ENCODE results near the gene SPA17. TPM values are rescaled to one million over a fixed set of nuclear protein-coding genes. Genes with fewer than 3 reads are reported as not detected.

The SPA17 gene
- total RNA-seq, 1 experiment from 2014 or later = 5.4 TPM

GRCh38 chr11:124718801-124719200, 45.1 kb downstream of the SPA17 start:
- peak overlapping the region; percentile 71 for H3K4me3 Mint-ChIP-seq (ENCODE audit: low read depth, unreplicated experiment)
- no peak for DNase-seq
- CTCF ChIA-PET = no interaction called here
- H3K27me3 Mint-ChIP-seq (ENCODE audit: unreplicated experiment) = peaks cover 92% of the 10 kb centered on the region
- H3K9me3 Mint-ChIP-seq (ENCODE audit: low read depth, unreplicated experiment) = no peaks in the 10 kb centered on the region
- H3K27ac Mint-ChIP-seq (ENCODE audit: unreplicated experiment) = no peak overlapping the region
- TF ChIP-seq CTCF (IDR thresholded peaks at IDR 0.05; ENCODE audit: unreplicated experiment) = no peak
- peaks cover 8% of the 10 kb centered on the region for H3K4me1 Mint-ChIP-seq (ENCODE audit: low read depth, unreplicated experiment)
- no peaks in the 10 kb centered on the region for H3K36me3 Mint-ChIP-seq (ENCODE audit: insufficient read depth, unreplicated experiment)
- intact Hi-C loops (cut with micrococcal nuclease; ENCODE audit: unreplicated experiment) = no loop called here
- no TSS peak for BruUV-seq (replicated peaks)

- Mint-ChIP-seq H3K4me3 (ENCODE audit: low read depth, unreplicated experiment) (no peak overlapping the region), H3K9me3 (ENCODE audit: low read depth, unreplicated experiment) (no peaks in the 10 kb centered on the region), H3K27me3 (ENCODE audit: unreplicated experiment) (peaks cover 92% of the 10 kb centered on the region), H3K4me1 (ENCODE audit: low read depth, unreplicated experiment) (peaks cover 9% of the 10 kb centered on the region), H3K27ac (ENCODE audit: unreplicated experiment) (no peak overlapping the region), H3K36me3 (ENCODE audit: insufficient read depth, unreplicated experiment) (no peaks in the 10 kb centered on the region)
- no peak for DNase-seq
- intact Hi-C loops (cut with micrococcal nuclease; ENCODE audit: unreplicated experiment) = no loop called here
- no TSS peak for BruUV-seq (replicated peaks)
- no peak for TF ChIP-seq CTCF (IDR thresholded peaks at IDR 0.05; ENCODE audit: unreplicated experiment)
- CTCF ChIA-PET = no interaction called here
These were observed 45.8 kb downstream of the SPA17 start for GRCh38 chr11:124719534-124719933.

- no peaks in the 10 kb centered on the region for H3K9me3 Mint-ChIP-seq (ENCODE audit: low read depth, unreplicated experiment)
- peaks cover 84% of the 10 kb centered on the region for H3K27me3 Mint-ChIP-seq (ENCODE audit: unreplicated experiment)
- TF ChIP-seq CTCF (IDR thresholded peaks at IDR 0.05; ENCODE audit: unreplicated experiment) = no peak
- intact Hi-C loops (cut with micrococcal nuclease; ENCODE audit: unreplicated experiment) = no loop called here
- no peak overlapping the region for H3K27ac Mint-ChIP-seq (ENCODE audit: unreplicated experiment)
- H3K4me1 Mint-ChIP-seq (ENCODE audit: low read depth, unreplicated experiment) = peaks cover 27% of the 10 kb centered on the region
- H3K4me3 Mint-ChIP-seq (ENCODE audit: low read depth, unreplicated experiment) = no peak overlapping the region
- no peaks in the 10 kb centered on the region for H3K36me3 Mint-ChIP-seq (ENCODE audit: insufficient read depth, unreplicated experiment)
- no peak for DNase-seq
- CTCF ChIA-PET = no interaction called here
- BruUV-seq (replicated peaks) = no TSS peak
These were observed 48.5 kb downstream of the SPA17 start for GRCh38 chr11:124722176-124722575.

- Mint-ChIP-seq H3K4me1 (ENCODE audit: low read depth, unreplicated experiment) (peaks cover 19% of the 10 kb centered on the region), H3K9me3 (ENCODE audit: low read depth, unreplicated experiment) (no peaks in the 10 kb centered on the region), H3K27ac (ENCODE audit: unreplicated experiment) (peak overlapping the region; percentile 43), H3K36me3 (ENCODE audit: insufficient read depth, unreplicated experiment) (no peaks in the 10 kb centered on the region), H3K27me3 (ENCODE audit: unreplicated experiment) (peaks cover 54% of the 10 kb centered on the region), H3K4me3 (ENCODE audit: low read depth, unreplicated experiment) (peak overlapping the region; percentile 15)
- CTCF ChIA-PET = interaction anchor here (1.2 kb wide), 1 partner anchor 21 kb away, joined by 3 read pairs; no protein-coding TSS in a partner anchor
- no peak for TF ChIP-seq CTCF (IDR thresholded peaks at IDR 0.05; ENCODE audit: unreplicated experiment)
- BruUV-seq (replicated peaks) = no TSS peak
- intact Hi-C loops (cut with micrococcal nuclease; ENCODE audit: unreplicated experiment) = no loop called here
- peak; percentile 16 for DNase-seq
These were observed 51.4 kb downstream of the SPA17 start for GRCh38 chr11:124724979-124725718.
